HFF-Myc (cell line): Measurements from ENCODE around the gene TP53RK.

ENCODE experiments used
- DNase-seq: peaks from one replicate; pipeline ENCODE4 v3.0.0-alpha.2; 2011; ENCODE audit warnings: low read depth; ENCODE audit errors: extremely low read depth
- H3K4me3 ChIP-seq: replicated peaks from 2 replicates; pipeline ENCODE4 v1.5.1; 2011; ENCODE audit warnings: low read depth, mild to moderate bottlenecking, control low read depth, low read length
- CTCF ChIP-seq: IDR thresholded peaks from 2 replicates; pipeline ENCODE4 v1.5.1; 2012; ENCODE audit warnings: mild to moderate bottlenecking, low read depth, low read length, control low read depth; ENCODE audit errors: missing control alignments

TP53RK gene

GRCh38 chr20:46657137-46657536 lies 32.1 kb downstream of the TP53RK start:
- DNase-seq, result no peak
- TF ChIP-seq CTCF, result no peak
- H3K4me3 ChIP-seq, result no peak overlapping the region

- H3K4me3 ChIP-seq, result no peak overlapping the region
- no peak for TF ChIP-seq CTCF
- DNase-seq, result no peak
These were observed 36.5 kb downstream of the TP53RK start for GRCh38 chr20:46652699-46653098.

GRCh38 chr20:46651091-46651962 lies 37.9 kb downstream of the TP53RK start, which contains the start of gene SLC13A3:
SLC13A3 (minus strand) TSS chr20:46651459; CDS start chr20:46651421, 38 bp downstream.
- H3K4me3 ChIP-seq, result no peak within 1 kb of the TSS
- DNase-seq, result no peak
- TF ChIP-seq CTCF, result no peak

DNA sequence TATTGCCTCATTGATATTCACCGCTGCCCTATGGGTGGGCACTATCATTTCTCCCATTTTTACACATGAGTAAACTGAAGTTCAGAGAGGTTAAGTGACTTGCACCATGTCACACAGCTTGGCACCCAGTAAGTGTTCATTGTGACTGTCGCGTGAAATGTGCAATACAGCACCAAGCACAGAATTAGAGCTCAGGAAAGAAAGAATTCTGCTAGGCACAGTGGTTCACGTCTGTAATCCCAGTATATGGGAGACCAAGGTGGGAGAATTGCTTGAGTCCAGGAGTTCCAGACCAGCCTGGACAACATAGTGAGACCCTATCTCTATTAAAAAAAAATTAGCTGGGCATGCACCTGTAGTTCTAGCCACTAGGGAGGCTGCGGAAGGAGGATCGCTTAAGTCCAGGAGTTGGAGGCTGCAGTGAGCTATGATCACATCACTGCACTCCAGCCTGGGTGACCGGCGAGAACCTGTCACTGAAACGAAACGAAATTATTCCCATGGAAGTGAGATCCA lies 38.6 kb downstream of the TP53RK start:
- no peak overlapping the region for H3K4me3 ChIP-seq
- DNase-seq, result no peak
- no peak for TF ChIP-seq CTCF

GRCh38 chr20:46649965-46650542 lies 39.2 kb downstream of the TP53RK start:
- no peak for TF ChIP-seq CTCF
- DNase-seq, result no peak
- no peak overlapping the region for H3K4me3 ChIP-seq

DNA sequence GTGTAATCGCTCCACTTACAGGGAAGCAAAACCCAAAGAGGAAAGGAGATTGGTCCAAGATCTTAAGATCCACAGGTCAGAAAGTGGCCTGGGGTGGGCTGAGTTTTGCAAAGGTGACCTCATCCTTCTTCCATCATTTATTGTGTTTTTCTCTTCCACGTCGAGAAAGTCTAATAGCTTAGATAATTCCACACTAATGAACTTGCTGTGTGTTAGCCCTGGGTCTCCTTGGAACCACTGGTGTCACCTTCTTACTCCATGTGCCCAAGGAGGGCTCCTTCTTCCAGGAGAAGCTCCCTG lies 39.6 kb downstream of the TP53RK start:
- no peak overlapping the region for H3K4me3 ChIP-seq
- TF ChIP-seq CTCF, result no peak
- no peak for DNase-seq
